Hepatocyte (in vitro differentiated cells): Measurements from ENCODE around the gene ZSCAN20. TPM values are rescaled to one million over a fixed set of nuclear protein-coding genes. Genes with fewer than 3 reads are reported as not detected.

Experiments
- DNase-seq: peaks from one replicate; pipeline ENCODE4 v3.0.0-alpha.2; 2016; ENCODE audit warnings: low spot score
- H2AFZ ChIP-seq: fragments of 200-600 bp; sonication (generic); 2 replicates; pipeline ENCODE4 v1.6.0; 2016; ENCODE audit warnings: antibody characterized with exemption, mild to moderate bottlenecking
- H3K27ac ChIP-seq: fragments of 200-600 bp; sonication (generic); 2 replicates; pipeline ENCODE4 v1.5.1; 2016; ENCODE audit warnings: mild to moderate bottlenecking
- H3K27me3 ChIP-seq: fragments of 200-600 bp; sonication (generic); 2 replicates; pipeline ENCODE4 v1.6.1; 2016
- H3K36me3 ChIP-seq: fragments of 200-600 bp; sonication (generic); replicated peaks from 2 replicates; pipeline ENCODE4 v1.5.1; 2016; ENCODE audit warnings: low read depth; ENCODE audit not compliant: insufficient read depth
- H3K4me1 ChIP-seq: fragments of 200-600 bp; sonication (generic); 2 replicates; pipeline ENCODE4 v1.5.1; 2016; ENCODE audit warnings: mild to moderate bottlenecking, moderate library complexity; ENCODE audit not compliant: insufficient read depth
- H3K4me2 ChIP-seq: fragments of 200-600 bp; sonication (generic); 2 replicates; pipeline ENCODE4 v1.6.0; 2016
- H3K4me3 ChIP-seq: fragments of 200-600 bp; sonication (generic); 2 replicates; pipeline ENCODE4 v1.5.1; 2016; ENCODE audit warnings: mild to moderate bottlenecking
- H3K79me2 ChIP-seq: fragments of 200-600 bp; sonication (generic); 2 replicates; pipeline ENCODE4 v1.6.0; 2017; ENCODE audit warnings: mild to moderate bottlenecking
- H3K9me2 ChIP-seq: fragments of 200-600 bp; sonication (generic); replicated peaks from 2 replicates; pipeline ENCODE4 v1.6.0; 2017; ENCODE audit warnings: mild to moderate bottlenecking; ENCODE audit not compliant: insufficient read depth
- H3K9me3 ChIP-seq: fragments of 200-600 bp; sonication (generic); 2 replicates; pipeline ENCODE4 v1.5.1; 2016; ENCODE audit warnings: low read depth, mild to moderate bottlenecking
- H4K20me1 ChIP-seq: fragments of 200-600 bp; sonication (generic); 2 replicates; pipeline ENCODE4 v1.6.0; 2016; ENCODE audit warnings: mild to moderate bottlenecking; ENCODE audit not compliant: insufficient read depth, poor library complexity, severe bottlenecking
- EZH2 ChIP-seq: fragments of 200-600 bp; sonication (generic); IDR thresholded peaks from 2 replicates; pipeline ENCODE4 v1.6.1; 2016; ENCODE audit warnings: antibody characterized with exemption, mild to moderate bottlenecking, borderline replicate concordance
- EZH2phosphoT487 ChIP-seq: fragments of 200-600 bp; sonication (generic); IDR thresholded peaks from one replicate; pipeline ENCODE4 v1.6.1; 2018; ENCODE audit warnings: antibody characterized with exemption, mild to moderate bottlenecking, low read depth, moderate library complexity; ENCODE audit not compliant: unreplicated experiment, severe bottlenecking
- WGBS: methylation state at CpG from one replicate; pipeline ENCODE4 v1.1.6; 2016; ENCODE audit warnings: low lambda C conversion rate; ENCODE audit errors: missing lambda C conversion rate; 5-methylcytosine and 5-hydroxymethylcytosine counted together
- polyA plus RNA-seq: library from polyadenylated mRNA; unstranded; fragments of >200 nt; fragmentation: Nextera tagmentation; extraction: Ambion mirVana; gene quantifications from 2 replicates; pipeline ENCODE4 v1.2.1, GENCODE V29; 2016
- total RNA-seq: library from RNA; depleted of rRNA; stranded (reverse); fragments of >200 nt; gene quantifications from 2 replicates; pipeline ENCODE4 v1.2.3, GENCODE V29; 2014
- TF ChIP-seq, protein P1 (sequence below): fragments of 200-600 bp; sonication (generic); IDR thresholded peaks from 2 replicates; pipeline ENCODE4 v1.5.1; 2016; ENCODE audit warnings: antibody characterized with exemption, mild to moderate bottlenecking; ENCODE audit not compliant: poor library complexity

The ZSCAN20 gene
- total and polyA plus RNA-seq, 2 experiments from 2014 or later = 0.98 to 6.8 TPM

DNA sequence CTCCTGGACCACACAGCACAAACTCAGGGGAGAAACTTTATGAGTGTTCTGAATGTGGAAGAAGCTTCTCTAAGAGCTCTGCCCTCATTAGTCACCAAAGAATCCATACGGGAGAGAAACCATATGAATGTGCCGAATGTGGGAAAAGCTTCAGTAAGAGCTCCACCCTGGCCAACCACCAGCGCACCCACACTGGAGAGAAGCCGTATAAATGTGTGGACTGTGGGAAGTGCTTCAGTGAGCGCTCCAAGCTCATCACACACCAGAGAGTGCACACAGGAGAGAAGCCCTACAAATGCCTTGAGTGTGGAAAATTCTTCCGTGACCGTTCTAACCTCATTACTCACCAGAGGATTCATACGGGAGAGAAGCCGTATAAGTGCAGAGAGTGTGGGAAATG is 22.5 kb downstream of the ZSCAN20 start:
- Histone ChIP-seq H3K9me3 (peaks cover 21% of the 10 kb centered on the region), H3K36me3 (peaks cover 3% of the 10 kb centered on the region), H3K27ac (no peak overlapping the region), H3K4me1 (no peaks in the 10 kb centered on the region), H3K79me2 (no peaks in the 10 kb centered on the region), H3K4me3 (no peak overlapping the region), H2AFZ (no peak overlapping the region), H3K9me2 (no peaks in the 10 kb centered on the region), H4K20me1 (no peaks in the 10 kb centered on the region), H3K27me3 (no peaks in the 10 kb centered on the region), H3K4me2 (no peak overlapping the region)
- no peak for DNase-seq
- WGBS = 98% methylated on average over 9 of the region's 9 CpGs
- TF ChIP-seq EZH2 (no peak), EZH2phosphoT487 (no peak)
- TF ChIP-seq, protein P1, sequence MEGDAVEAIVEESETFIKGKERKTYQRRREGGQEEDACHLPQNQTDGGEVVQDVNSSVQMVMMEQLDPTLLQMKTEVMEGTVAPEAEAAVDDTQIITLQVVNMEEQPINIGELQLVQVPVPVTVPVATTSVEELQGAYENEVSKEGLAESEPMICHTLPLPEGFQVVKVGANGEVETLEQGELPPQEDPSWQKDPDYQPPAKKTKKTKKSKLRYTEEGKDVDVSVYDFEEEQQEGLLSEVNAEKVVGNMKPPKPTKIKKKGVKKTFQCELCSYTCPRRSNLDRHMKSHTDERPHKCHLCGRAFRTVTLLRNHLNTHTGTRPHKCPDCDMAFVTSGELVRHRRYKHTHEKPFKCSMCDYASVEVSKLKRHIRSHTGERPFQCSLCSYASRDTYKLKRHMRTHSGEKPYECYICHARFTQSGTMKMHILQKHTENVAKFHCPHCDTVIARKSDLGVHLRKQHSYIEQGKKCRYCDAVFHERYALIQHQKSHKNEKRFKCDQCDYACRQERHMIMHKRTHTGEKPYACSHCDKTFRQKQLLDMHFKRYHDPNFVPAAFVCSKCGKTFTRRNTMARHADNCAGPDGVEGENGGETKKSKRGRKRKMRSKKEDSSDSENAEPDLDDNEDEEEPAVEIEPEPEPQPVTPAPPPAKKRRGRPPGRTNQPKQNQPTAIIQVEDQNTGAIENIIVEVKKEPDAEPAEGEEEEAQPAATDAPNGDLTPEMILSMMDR = no peak

- Histone ChIP-seq H3K4me3 (no peak overlapping the region), H3K79me2 (no peaks in the 10 kb centered on the region), H2AFZ (no peak overlapping the region), H3K9me2 (no peaks in the 10 kb centered on the region), H3K27me3 (no peaks in the 10 kb centered on the region), H3K9me3 (peaks cover 21% of the 10 kb centered on the region), H4K20me1 (no peaks in the 10 kb centered on the region), H3K4me2 (no peak overlapping the region), H3K4me1 (no peaks in the 10 kb centered on the region), H3K27ac (no peak overlapping the region), H3K36me3 (peaks cover 3% of the 10 kb centered on the region)
- TF ChIP-seq, protein P1 = no peak
- TF ChIP-seq EZH2 = no peak
- TF ChIP-seq EZH2phosphoT487 = no peak
- no peak for DNase-seq
- WGBS = 87% methylated on average over 1 of the region's 1 CpG
Measured at GRCh38 chr1:33497410-33497809, 25.0 kb downstream of the ZSCAN20 start.

DNA sequence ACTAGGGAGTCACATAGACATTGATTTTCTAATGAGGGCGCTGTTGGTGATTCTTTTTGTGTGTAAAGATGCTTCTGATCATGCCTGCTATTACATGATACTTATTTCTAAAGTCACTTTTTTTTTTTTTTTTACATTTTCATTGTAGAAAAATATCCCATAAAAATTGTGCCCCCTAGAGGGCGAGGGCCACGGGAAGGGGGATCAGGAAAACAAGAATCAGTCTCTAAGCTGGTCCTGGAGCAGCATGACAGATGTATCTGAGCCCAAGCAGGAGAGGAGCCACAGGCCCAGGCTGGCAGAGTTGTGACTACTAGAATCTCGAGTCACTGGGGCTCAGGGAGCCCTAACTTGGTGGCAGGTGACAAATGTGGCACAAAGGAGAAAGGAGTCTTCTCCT is 28.1 kb downstream of the ZSCAN20 start:
- H3K4me2 ChIP-seq = no peak overlapping the region
- H3K4me3 ChIP-seq = no peak overlapping the region
- TF ChIP-seq, protein P1 = no peak
- no peak for TF ChIP-seq EZH2
- TF ChIP-seq EZH2phosphoT487 = no peak
- no peaks in the 10 kb centered on the region for H3K79me2 ChIP-seq
- H3K36me3 ChIP-seq = no peaks in the 10 kb centered on the region
- H3K27me3 ChIP-seq = no peaks in the 10 kb centered on the region
- H4K20me1 ChIP-seq = no peaks in the 10 kb centered on the region
- H3K27ac ChIP-seq = no peak overlapping the region
- no peak for DNase-seq
- no peaks in the 10 kb centered on the region for H3K9me2 ChIP-seq
- no peaks in the 10 kb centered on the region for H3K4me1 ChIP-seq
- H2AFZ ChIP-seq = no peak overlapping the region
- H3K9me3 ChIP-seq = peaks cover 7% of the 10 kb centered on the region
- WGBS = 52% methylated on average over 4 of the region's 4 CpGs

- Histone ChIP-seq H3K4me1 (no peaks in the 10 kb centered on the region), H2AFZ (no peak overlapping the region), H3K27ac (no peak overlapping the region), H3K79me2 (no peaks in the 10 kb centered on the region), H3K36me3 (no peaks in the 10 kb centered on the region), H3K4me2 (no peak overlapping the region), H3K9me3 (no peaks in the 10 kb centered on the region), H3K27me3 (no peaks in the 10 kb centered on the region), H3K9me2 (no peaks in the 10 kb centered on the region), H3K4me3 (no peak overlapping the region), H4K20me1 (no peaks in the 10 kb centered on the region)
- 96% methylated on average over 2 of the region's 2 CpGs for WGBS
- no peak for DNase-seq
- TF ChIP-seq, protein P1 = no peak
- TF ChIP-seq EZH2 = no peak
- TF ChIP-seq EZH2phosphoT487 = no peak
Measured at GRCh38 chr1:33501309-33501708, 28.9 kb downstream of the ZSCAN20 start.
